Colonic mucosa (tissue), 4 donors: ENCODE results near the gene CDHR1. TPM values are rescaled to one million over a fixed set of nuclear protein-coding genes. Genes with fewer than 3 reads are reported as not detected.

Experiments used
- DNase-seq: peaks from one replicate; pipeline ENCODE4 v3.0.0-alpha.2; 2020
- H3K27ac ChIP-seq: fragments of 200-600 bp; one replicate; pipeline ENCODE4 v1.8.0; 2021
- H3K27me3 ChIP-seq: fragments of 200-600 bp; one replicate; pipeline ENCODE4 v1.8.0; 2021
- H3K36me3 ChIP-seq: fragments of 200-600 bp; one replicate; pipeline ENCODE4 v1.8.0; 2021
- H3K4me1 ChIP-seq: fragments of 200-600 bp; one replicate; pipeline ENCODE4 v1.8.0; 2021; ENCODE audit warnings: mild to moderate bottlenecking
- H3K4me3 ChIP-seq: fragments of 200-600 bp; one replicate; pipeline ENCODE4 v1.8.0; 2021
- H3K9ac ChIP-seq, 2 donors: one replicate each; pipeline ENCODE4 v1.7.0; 2013; ENCODE audit warnings: control low read depth in 2 of 2, low read depth in 2 of 2, low read length in 2 of 2
- H3K9me3 ChIP-seq: fragments of 200-600 bp; one replicate; pipeline ENCODE4 v1.8.0; 2021
- CTCF ChIP-seq: fragments of 200-600 bp; IDR thresholded peaks from one replicate; pipeline ENCODE4 v1.8.0; 2022; ENCODE audit warnings: antibody characterized with exemption, mild to moderate bottlenecking
- intact Hi-C: fragments of 100-400 bp; cut with DNase I; formaldehyde crosslinking; loops from one replicate; pipeline ENCODE4 v1.14.1; 2022
- total RNA-seq, 2 donors: library from RNA; stranded (reverse); fragmentation: NEBNext Ultra II Directional in 1 of 2; extraction: Animal tissue kit (Norgen Biotek cat#: 25700) in 1 of 2; gene quantifications; one replicate each; pipeline ENCODE4 v1.2.1, GENCODE V29; 2021
- donor health status: healthy.
- donor health status: DM: no; HTN: no; CAD: no.
- donor health status: DM: no; HTN: no; CAD: no.

CDHR1 gene
- total RNA-seq, 2 donors from 2014 or later = 99.3 to 105 TPM

GRCh38 chr10:84193327-84193726 is 1.0 kb upstream of the CDHR1 start:
- peak overlapping the region in 1 of 2 donors; percentile 44 for H3K9ac ChIP-seq
- no peaks in the 10 kb centered on the region for H3K36me3 ChIP-seq
- no peak for TF ChIP-seq CTCF
- no peak overlapping the region for H3K27ac ChIP-seq
- no peaks in the 10 kb centered on the region for H3K27me3 ChIP-seq
- DNase-seq = no peak
- H3K4me1 ChIP-seq = peaks cover 17% of the 10 kb centered on the region
- no peak overlapping the region for H3K4me3 ChIP-seq
- intact Hi-C loops = no loop called here
- H3K9me3 ChIP-seq = no peaks in the 10 kb centered on the region

GRCh38 chr10:84193846-84194423 is 402 bp upstream of the CDHR1 start:
- TF ChIP-seq CTCF = no peak
- Histone ChIP-seq H3K27ac (no peak overlapping the region), H3K4me1 (peaks cover 17% of the 10 kb centered on the region), H3K36me3 (no peaks in the 10 kb centered on the region), H3K4me3 (peak overlapping the region; percentile 51), H3K9ac (peak overlapping the region in 1 of 2 donors; percentile 44), H3K9me3 (no peaks in the 10 kb centered on the region), H3K27me3 (no peaks in the 10 kb centered on the region)
- intact Hi-C loops = no loop called here
- no peak for DNase-seq

- TF ChIP-seq CTCF = no peak
- DNase-seq = no peak
- no peaks in the 10 kb centered on the region for H3K9me3 ChIP-seq
- H3K4me3 ChIP-seq = peak overlapping the region; percentile 51
- intact Hi-C loops = no loop called here
- H3K27me3 ChIP-seq = no peaks in the 10 kb centered on the region
- no peaks in the 10 kb centered on the region for H3K36me3 ChIP-seq
- H3K27ac ChIP-seq = peak overlapping the region; percentile 77
- peaks cover 17% of the 10 kb centered on the region for H3K4me1 ChIP-seq
- H3K9ac ChIP-seq = peak overlapping the region; percentile 69 to 76
These were observed 900 bp downstream of the CDHR1 start for GRCh38 chr10:84195044-84195830.

GRCh38 chr10:84196083-84196482 is 1.7 kb downstream of the CDHR1 start:
- Histone ChIP-seq H3K9ac (peak overlapping the region; percentile 69 to 76), H3K27me3 (no peaks in the 10 kb centered on the region), H3K4me1 (peaks cover 24% of the 10 kb centered on the region), H3K27ac (peak overlapping the region; percentile 77), H3K9me3 (no peaks in the 10 kb centered on the region), H3K36me3 (no peaks in the 10 kb centered on the region), H3K4me3 (no peak overlapping the region)
- DNase-seq = peak; percentile 82
- intact Hi-C loops = no loop called here
- no peak for TF ChIP-seq CTCF

GRCh38 chr10:84196941-84197340 is 2.6 kb downstream of the CDHR1 start:
- intact Hi-C loops = no loop called here
- no peaks in the 10 kb centered on the region for H3K9me3 ChIP-seq
- peak overlapping the region in 1 of 2 donors; percentile 76 for H3K9ac ChIP-seq
- H3K27me3 ChIP-seq = no peaks in the 10 kb centered on the region
- H3K36me3 ChIP-seq = no peaks in the 10 kb centered on the region
- no peak for TF ChIP-seq CTCF
- no peak overlapping the region for H3K4me3 ChIP-seq
- DNase-seq = no peak
- H3K27ac ChIP-seq = peak overlapping the region; percentile 77
- H3K4me1 ChIP-seq = peaks cover 30% of the 10 kb centered on the region
